Osteocyte (in vitro differentiated cells): Measurements from ENCODE around the gene KSR1. TPM values are rescaled to one million over a fixed set of nuclear protein-coding genes. Genes with fewer than 3 reads are reported as not detected.

Experiments used
- DNase-seq: peaks from one replicate; pipeline ENCODE4 v3.0.0; 2021; ENCODE audit warnings: mixed read lengths; ENCODE audit not compliant: unreplicated experiment; ENCODE audit errors: extremely low spot score
- H3K27ac Mint-ChIP-seq: one replicate; pipeline ENCODE4 v1.8.0; 2021; ENCODE audit warnings: mild to moderate bottlenecking, mixed read lengths; ENCODE audit not compliant: unreplicated experiment
- H3K27me3 Mint-ChIP-seq: one replicate; pipeline ENCODE4 v1.8.0; 2021; ENCODE audit warnings: mixed read lengths; ENCODE audit not compliant: unreplicated experiment
- H3K36me3 Mint-ChIP-seq: one replicate; pipeline ENCODE4 v1.8.0; 2021; ENCODE audit warnings: mixed read lengths; ENCODE audit not compliant: unreplicated experiment
- H3K4me1 Mint-ChIP-seq: one replicate; pipeline ENCODE4 v1.8.0; 2021; ENCODE audit warnings: mixed read lengths; ENCODE audit not compliant: unreplicated experiment
- H3K4me3 Mint-ChIP-seq: one replicate; pipeline ENCODE4 v1.8.0; 2021; ENCODE audit warnings: mild to moderate bottlenecking, moderate library complexity, mixed read lengths; ENCODE audit not compliant: unreplicated experiment
- H3K9me3 Mint-ChIP-seq: one replicate; pipeline ENCODE4 v1.8.0; 2021; ENCODE audit warnings: mixed read lengths; ENCODE audit not compliant: unreplicated experiment
- CTCF ChIP-seq: fragments of 200-600 bp; sonication (generic); IDR thresholded peaks from 2 replicates; pipeline ENCODE4 v1.5.0; 2021; ENCODE audit warnings: antibody characterized with exemption, mild to moderate bottlenecking, moderate library complexity
- total RNA-seq: library from RNA; stranded (reverse); gene quantifications from 2 replicates; pipeline ENCODE4 v1.2.1, GENCODE V29; 2021

KSR1 gene
- total RNA-seq, 1 donor from 2014 or later: 63.4 TPM

- Mint-ChIP-seq H3K9me3 (no peaks in the 10 kb centered on the region), H3K27me3 (no peaks in the 10 kb centered on the region), H3K27ac (no peak overlapping the region), H3K4me1 (peaks cover 48% of the 10 kb centered on the region), H3K4me3 (no peak overlapping the region), H3K36me3 (no peaks in the 10 kb centered on the region)
- TF ChIP-seq CTCF: no peak
- DNase-seq: no peak
Measured at GRCh38 chr17:27541301-27542023, 85.2 kb downstream of the KSR1 start.

GRCh38 chr17:27542841-27543463, 86.7 kb downstream of the KSR1 start:
- Mint-ChIP-seq H3K27ac (no peak overlapping the region), H3K4me1 (peaks cover 60% of the 10 kb centered on the region), H3K36me3 (no peaks in the 10 kb centered on the region), H3K27me3 (no peaks in the 10 kb centered on the region), H3K9me3 (no peaks in the 10 kb centered on the region), H3K4me3 (no peak overlapping the region)
- TF ChIP-seq CTCF: no peak
- DNase-seq: no peak

GRCh38 chr17:27543464-27543856, 87.2 kb downstream of the KSR1 start:
- Mint-ChIP-seq H3K4me3 (no peak overlapping the region), H3K27ac (no peak overlapping the region), H3K27me3 (no peaks in the 10 kb centered on the region), H3K4me1 (peaks cover 60% of the 10 kb centered on the region), H3K9me3 (no peaks in the 10 kb centered on the region), H3K36me3 (no peaks in the 10 kb centered on the region)
- DNase-seq: no peak
- TF ChIP-seq CTCF: no peak

- DNase-seq: no peak
- no peak overlapping the region for H3K4me3 Mint-ChIP-seq
- H3K27ac Mint-ChIP-seq: no peak overlapping the region
- H3K36me3 Mint-ChIP-seq: no peaks in the 10 kb centered on the region
- no peaks in the 10 kb centered on the region for H3K27me3 Mint-ChIP-seq
- no peaks in the 10 kb centered on the region for H3K9me3 Mint-ChIP-seq
- no peak for TF ChIP-seq CTCF
- H3K4me1 Mint-ChIP-seq: peaks cover 60% of the 10 kb centered on the region
Measured at GRCh38 chr17:27543958-27544349, 87.7 kb downstream of the KSR1 start.

- H3K4me1 Mint-ChIP-seq: peaks cover 57% of the 10 kb centered on the region
- no peaks in the 10 kb centered on the region for H3K27me3 Mint-ChIP-seq
- TF ChIP-seq CTCF: no peak
- no peak overlapping the region for H3K27ac Mint-ChIP-seq
- DNase-seq: no peak
- no peaks in the 10 kb centered on the region for H3K36me3 Mint-ChIP-seq
- no peak overlapping the region for H3K4me3 Mint-ChIP-seq
- no peaks in the 10 kb centered on the region for H3K9me3 Mint-ChIP-seq
Measured at GRCh38 chr17:27544350-27545131, 88.3 kb downstream of the KSR1 start.
